ENCODE results near the gene CCDC91.

DNA sequence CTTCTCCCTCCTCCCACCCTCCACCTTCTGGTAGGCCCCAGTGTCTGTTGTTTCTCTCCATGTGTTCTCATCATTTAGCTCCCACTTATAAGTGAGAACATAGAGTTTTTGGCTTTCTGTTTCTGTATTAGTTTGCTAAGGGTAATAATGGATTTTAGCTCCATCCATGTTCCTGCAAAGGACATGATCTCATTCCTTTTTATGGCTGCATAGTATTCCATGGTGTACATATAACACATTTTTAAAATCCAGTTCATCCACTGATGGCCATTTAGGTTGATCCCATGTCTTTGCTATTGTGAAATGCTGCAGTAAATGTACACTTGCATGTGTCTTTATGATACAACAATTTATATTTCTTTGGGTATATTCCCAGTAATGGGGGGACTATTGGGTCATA, 96.1 kb downstream of the CCDC91 start:
- no peak for TF ChIP-seq POLR2A (IDR thresholded peaks at IDR 0.05)
- no peak for TF ChIP-seq CTCF (IDR thresholded peaks at IDR 0.05)
